Astrocyte (in vitro differentiated cells and primary cell): ENCODE results near the gene CCDC91. TPM values are rescaled to one million over a fixed set of nuclear protein-coding genes. Genes with fewer than 3 reads are reported as not detected.

ENCODE experiments used
- DNase-seq: peaks from one replicate; pipeline ENCODE4 v3.0.0-alpha.2; 2010; ENCODE audit warnings: low read depth
- FAIRE-seq: peaks from 2 replicates; lab custom pipeline; 2011; peaks lifted over from hg19 to GRCh38; lab: Jason Lieb, UNC
- H2AFZ ChIP-seq: 2 replicates; pipeline ENCODE4 v1.6.0; 2012; ENCODE audit warnings: low read depth, low read length, inconsistent platforms
- H3K27ac ChIP-seq: 2 replicates; pipeline ENCODE4 v1.5.1; 2011; ENCODE audit warnings: low read depth, low read length, inconsistent platforms
- H3K27me3 ChIP-seq: 2 replicates; pipeline ENCODE4 v1.6.0; 2011; ENCODE audit warnings: low read length, inconsistent platforms; ENCODE audit not compliant: insufficient read depth
- H3K36me3 ChIP-seq: 2 replicates; pipeline ENCODE4 v1.5.1; 2011; ENCODE audit warnings: low read length, inconsistent platforms; ENCODE audit not compliant: insufficient read depth
- H3K4me1 ChIP-seq: 2 replicates; pipeline ENCODE4 v1.5.1; 2011; ENCODE audit warnings: low read length, inconsistent platforms; ENCODE audit not compliant: insufficient read depth
- H3K4me2 ChIP-seq: 2 replicates; pipeline ENCODE4 v1.6.0; 2012; ENCODE audit warnings: low read length, inconsistent platforms
- H3K4me3 ChIP-seq: 2 replicates; pipeline ENCODE4 v1.5.1; 2011; ENCODE audit warnings: low read depth, mild to moderate bottlenecking, low read length, inconsistent platforms; ENCODE audit not compliant: insufficient read depth
- H3K79me2 ChIP-seq: 2 replicates; pipeline ENCODE4 v1.6.0; 2012; ENCODE audit warnings: mild to moderate bottlenecking, low read length, inconsistent platforms; ENCODE audit not compliant: insufficient read depth
- H3K9ac ChIP-seq: 2 replicates; pipeline ENCODE4 v1.6.0; 2012; ENCODE audit warnings: mild to moderate bottlenecking, low read length, inconsistent platforms
- H3K9me3 ChIP-seq: 2 replicates; pipeline ENCODE4 v1.5.1; 2012; ENCODE audit warnings: low read depth, mild to moderate bottlenecking, low read length, inconsistent platforms; ENCODE audit not compliant: insufficient read depth
- H4K20me1 ChIP-seq: 2 replicates; pipeline ENCODE4 v1.6.0; 2012; ENCODE audit warnings: low read length, inconsistent platforms; ENCODE audit not compliant: insufficient read depth
- H3K27ac Mint-ChIP-seq: one replicate; pipeline ENCODE4 v1.8.0; 2021; ENCODE audit warnings: mild to moderate bottlenecking, mixed read lengths; ENCODE audit not compliant: unreplicated experiment
- H3K27me3 Mint-ChIP-seq: one replicate; pipeline ENCODE4 v1.8.0; 2021; ENCODE audit warnings: low read depth, mixed read lengths; ENCODE audit not compliant: unreplicated experiment
- H3K36me3 Mint-ChIP-seq: one replicate; pipeline ENCODE4 v1.8.0; 2021; ENCODE audit warnings: low read depth, mixed read lengths; ENCODE audit not compliant: unreplicated experiment
- H3K4me1 Mint-ChIP-seq: one replicate; pipeline ENCODE4 v1.8.0; 2021; ENCODE audit warnings: low read depth, mixed read lengths; ENCODE audit not compliant: unreplicated experiment
- H3K4me3 Mint-ChIP-seq: one replicate; pipeline ENCODE4 v1.8.0; 2021; ENCODE audit warnings: mild to moderate bottlenecking, moderate library complexity, mixed read lengths; ENCODE audit not compliant: unreplicated experiment
- H3K9me3 Mint-ChIP-seq: one replicate; pipeline ENCODE4 v1.8.0; 2021; ENCODE audit warnings: mild to moderate bottlenecking, mixed read lengths; ENCODE audit not compliant: unreplicated experiment
- EZH2 ChIP-seq: IDR thresholded peaks from 2 replicates; pipeline ENCODE4 v1.6.1; 2012; ENCODE audit warnings: mild to moderate bottlenecking, low read length, inconsistent platforms; ENCODE audit not compliant: insufficient read depth
- total RNA-seq: library from RNA; stranded (reverse); gene quantifications from 2 replicates; pipeline ENCODE4 v1.2.1, GENCODE V29; 2021
- TF ChIP-seq, protein P1 (sequence below): IDR thresholded peaks from 2 replicates; pipeline ENCODE4 v1.5.1; 2011; ENCODE audit warnings: low read depth, mild to moderate bottlenecking, inconsistent platforms, low read length, moderate library complexity; ENCODE audit not compliant: insufficient read depth

Gene CCDC91
- total RNA-seq, 1 donor from 2014 or later: 19.3 TPM

DNA sequence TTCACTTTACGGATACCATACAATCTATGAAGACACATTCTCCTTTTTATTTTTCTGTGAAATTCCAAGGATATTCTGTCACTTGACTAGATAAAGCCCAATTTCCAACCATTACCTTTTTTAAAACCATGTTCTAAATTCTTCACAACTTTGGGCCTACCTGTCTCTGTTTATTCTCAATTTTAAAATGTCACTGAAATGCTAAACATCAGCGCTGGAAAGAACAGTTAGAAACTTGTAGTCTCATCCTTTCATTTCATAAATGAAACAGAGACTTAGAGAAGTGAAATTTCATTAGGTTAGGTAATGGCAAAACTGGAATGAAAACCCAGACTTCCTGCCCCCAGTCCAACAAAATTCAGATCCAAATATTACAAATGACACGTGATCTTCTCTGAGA is 396.2 kb downstream of the CCDC91 start:
- H3K4me1 ChIP-seq: peaks cover 3% of the 10 kb centered on the region
- H3K36me3 Mint-ChIP-seq: no peaks in the 10 kb centered on the region

DNA sequence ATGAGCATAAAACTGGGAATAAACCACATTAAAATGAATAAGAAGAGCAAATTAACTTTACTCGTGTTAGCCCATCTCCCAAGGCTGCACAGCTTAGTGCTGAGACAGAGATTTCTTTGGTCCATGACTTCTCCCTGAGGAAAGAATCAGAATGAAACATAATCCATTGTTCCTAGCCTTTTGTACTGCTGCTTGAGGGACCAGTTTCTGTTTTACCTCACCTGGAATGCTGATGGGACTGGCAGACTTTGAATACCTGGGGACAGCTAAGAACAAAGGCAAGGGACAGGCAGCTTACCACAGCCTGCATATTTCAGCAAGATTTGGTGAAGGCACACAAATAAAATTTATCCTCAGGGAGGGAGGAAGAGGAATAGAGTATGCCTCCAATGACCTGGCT is 401.6 kb downstream of the CCDC91 start:
- no peak for FAIRE-seq
- H3K4me1 Mint-ChIP-seq: no peaks in the 10 kb centered on the region

More for the DNA sequence above, 396.2 kb downstream of the CCDC91 start:
- H4K20me1 ChIP-seq: no peaks in the 10 kb centered on the region
- H2AFZ ChIP-seq: no peak overlapping the region
- FAIRE-seq (no peak), DNase-seq (no peak)
- no peak overlapping the region for H3K9ac ChIP-seq
- no peaks in the 10 kb centered on the region for H3K27me3 ChIP-seq
- Mint-ChIP-seq H3K27me3 (peaks cover 1% of the 10 kb centered on the region), H3K4me3 (no peak overlapping the region), H3K9me3 (no peaks in the 10 kb centered on the region), H3K27ac (no peak overlapping the region), H3K4me1 (peaks cover 12% of the 10 kb centered on the region)
- no peaks in the 10 kb centered on the region for H3K9me3 ChIP-seq
- no peak overlapping the region for H3K4me3 ChIP-seq
- H3K4me2 ChIP-seq: no peak overlapping the region
- no peak overlapping the region for H3K27ac ChIP-seq
- TF ChIP-seq EZH2: no peak
- TF ChIP-seq, protein P1, sequence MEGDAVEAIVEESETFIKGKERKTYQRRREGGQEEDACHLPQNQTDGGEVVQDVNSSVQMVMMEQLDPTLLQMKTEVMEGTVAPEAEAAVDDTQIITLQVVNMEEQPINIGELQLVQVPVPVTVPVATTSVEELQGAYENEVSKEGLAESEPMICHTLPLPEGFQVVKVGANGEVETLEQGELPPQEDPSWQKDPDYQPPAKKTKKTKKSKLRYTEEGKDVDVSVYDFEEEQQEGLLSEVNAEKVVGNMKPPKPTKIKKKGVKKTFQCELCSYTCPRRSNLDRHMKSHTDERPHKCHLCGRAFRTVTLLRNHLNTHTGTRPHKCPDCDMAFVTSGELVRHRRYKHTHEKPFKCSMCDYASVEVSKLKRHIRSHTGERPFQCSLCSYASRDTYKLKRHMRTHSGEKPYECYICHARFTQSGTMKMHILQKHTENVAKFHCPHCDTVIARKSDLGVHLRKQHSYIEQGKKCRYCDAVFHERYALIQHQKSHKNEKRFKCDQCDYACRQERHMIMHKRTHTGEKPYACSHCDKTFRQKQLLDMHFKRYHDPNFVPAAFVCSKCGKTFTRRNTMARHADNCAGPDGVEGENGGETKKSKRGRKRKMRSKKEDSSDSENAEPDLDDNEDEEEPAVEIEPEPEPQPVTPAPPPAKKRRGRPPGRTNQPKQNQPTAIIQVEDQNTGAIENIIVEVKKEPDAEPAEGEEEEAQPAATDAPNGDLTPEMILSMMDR: no peak
- H3K79me2 ChIP-seq: no peaks in the 10 kb centered on the region
- H3K36me3 ChIP-seq: no peaks in the 10 kb centered on the region

More for the DNA sequence above, 401.6 kb downstream of the CCDC91 start:
- TF ChIP-seq, protein P1: no peak
- no peak for TF ChIP-seq EZH2
- Histone ChIP-seq H3K9ac (no peak overlapping the region), H3K4me1 (no peaks in the 10 kb centered on the region), H3K36me3 (no peaks in the 10 kb centered on the region), H3K4me3 (no peak overlapping the region), H3K27ac (no peak overlapping the region), H3K27me3 (no peaks in the 10 kb centered on the region), H3K4me2 (no peak overlapping the region), H4K20me1 (no peaks in the 10 kb centered on the region), H3K9me3 (no peaks in the 10 kb centered on the region), H3K79me2 (no peaks in the 10 kb centered on the region), H2AFZ (no peak overlapping the region)
- no peak for DNase-seq
- Mint-ChIP-seq H3K27me3 (peaks cover 1% of the 10 kb centered on the region), H3K36me3 (no peaks in the 10 kb centered on the region), H3K27ac (no peak overlapping the region), H3K9me3 (peaks cover 11% of the 10 kb centered on the region), H3K4me3 (no peak overlapping the region)

Other genes starting within 250 kb of the CCDC91 start
- gene PTHLH, start 217.7 kb upstream of the CCDC91 start, total RNA-seq: 48.5 and 53.5 TPM in 2 replicates